ENCODE measurements around the gene ANKS4B. TPM values are rescaled to one million over a fixed set of nuclear protein-coding genes. Genes with fewer than 3 reads are reported as not detected.
"Not testable (repeated sequence)": the region's sequence is repeated elsewhere in the genome, so short reads cannot be mapped to it uniquely, and the experiment has no call there.

ANKS4B gene
- total RNA-seq, 1 donor from 2014 or later = not detected

GRCh38 chr16:21218153-21218552, 15.3 kb upstream of the ANKS4B start:
- no peak for DNase-seq (ENCODE audit: extremely low read depth, low read depth, low spot score)

GRCh38 chr16:21219551-21219950, 13.9 kb upstream of the ANKS4B start:
- DNase-seq (ENCODE audit: extremely low read depth, low read depth, low spot score) = no peak

- no peak for DNase-seq (ENCODE audit: extremely low read depth, low read depth, low spot score)
Observed at GRCh38 chr16:21222495-21223337, 10.8 kb upstream of the ANKS4B start.

GRCh38 chr16:21223787-21224186, 9.7 kb upstream of the ANKS4B start:
- no peak for DNase-seq (ENCODE audit: extremely low read depth, low read depth, low spot score)

- DNase-seq (ENCODE audit: extremely low read depth, low read depth, low spot score) = no peak
Observed at GRCh38 chr16:21224800-21225199, 8.7 kb upstream of the ANKS4B start.

- DNase-seq (ENCODE audit: extremely low read depth, low read depth, low spot score) = no peak
Observed at GRCh38 chr16:21226749-21227148, 6.8 kb upstream of the ANKS4B start.

- no peak for DNase-seq (ENCODE audit: extremely low read depth, low read depth, low spot score)
Observed at GRCh38 chr16:21227866-21228265, 5.6 kb upstream of the ANKS4B start.

GRCh38 chr16:21228361-21228872, 5.1 kb upstream of the ANKS4B start:
- DNase-seq (ENCODE audit: extremely low read depth, low read depth, low spot score) = no peak

GRCh38 chr16:21233045-21233520, 416 bp upstream of the ANKS4B start:
- no peak for DNase-seq (ENCODE audit: extremely low read depth, low read depth, low spot score)

GRCh38 chr16:21235199-21235585, 1.7 kb downstream of the ANKS4B start:
- DNase-seq (ENCODE audit: extremely low read depth, low read depth, low spot score) = no peak

GRCh38 chr16:21236831-21237230, 3.3 kb downstream of the ANKS4B start:
- no peak for DNase-seq (ENCODE audit: extremely low read depth, low read depth, low spot score)

GRCh38 chr16:21239646-21240045, 6.1 kb downstream of the ANKS4B start:
- DNase-seq (ENCODE audit: extremely low read depth, low read depth, low spot score) = no peak

- no peak for DNase-seq (ENCODE audit: extremely low read depth, low read depth, low spot score)
Observed at GRCh38 chr16:21242756-21243155, 9.3 kb downstream of the ANKS4B start.

- no peak for DNase-seq (ENCODE audit: extremely low read depth, low read depth, low spot score)
Observed at GRCh38 chr16:21244518-21245215, 11.2 kb downstream of the ANKS4B start.

- not testable (repeated sequence) for DNase-seq (ENCODE audit: extremely low read depth, low read depth, low spot score)
Observed at GRCh38 chr16:21248179-21248578, 14.7 kb downstream of the ANKS4B start.

GRCh38 chr16:21250072-21250923, 16.8 kb downstream of the ANKS4B start:
- DNase-seq (ENCODE audit: extremely low read depth, low read depth, low spot score) = no peak

GRCh38 chr16:21253470-21253869, 20.0 kb downstream of the ANKS4B start:
- DNase-seq (ENCODE audit: extremely low read depth, low read depth, low spot score) = no peak

GRCh38 chr16:21256636-21257035, 23.1 kb downstream of the ANKS4B start:
- DNase-seq (ENCODE audit: extremely low read depth, low read depth, low spot score) = no peak

- DNase-seq (ENCODE audit: extremely low read depth, low read depth, low spot score) = no peak
Observed at GRCh38 chr16:21257284-21257683, 23.8 kb downstream of the ANKS4B start.

- peak; percentile 25 for DNase-seq (ENCODE audit: extremely low read depth, low read depth, low spot score)
Observed at GRCh38 chr16:21260870-21261791, 27.6 kb downstream of the ANKS4B start.
